K562 (cell line): ENCODE measurements around the gene ASS1. TPM values are rescaled to one million over a fixed set of nuclear protein-coding genes. Genes with fewer than 3 reads are reported as not detected.

Experiments used
- BHLHE40 ChIP-seq: IDR thresholded peaks from 2 replicates; pipeline ENCODE4 v1.6.1; 2011; ENCODE audit warnings: low read length, improper control_type of control experiment
- CBX2 ChIP-seq: fragments of 200-600 bp; sonication (generic); IDR thresholded peaks from one replicate; pipeline ENCODE4 v1.6.1; 2012; ENCODE audit warnings: mild to moderate bottlenecking, low read length, inconsistent platforms; ENCODE audit not compliant: insufficient read depth, poor library complexity, severe bottlenecking
- CEBPB ChIP-seq: fragments of 450-650 bp; IDR thresholded peaks from 2 replicates; pipeline ENCODE4 v1.6.1; 2016; ENCODE audit warnings: missing genetic modification characterization, missing compliant biosample characterization
- DIDO1 ChIP-seq: fragments of 450-650 bp; IDR thresholded peaks from 2 replicates; pipeline ENCODE4 v1.6.1; 2016; ENCODE audit warnings: low read depth, missing biosample characterization, missing genetic modification characterization
- E2F6 ChIP-seq, 2 experiments: IDR thresholded peaks; 2 replicates each; pipeline ENCODE4 v1.6.1; 2011; ENCODE audit warnings: borderline replicate concordance in 1 of 2, control low read depth in 1 of 2, low read depth in 1 of 2, low read length in 1 of 2, mild to moderate bottlenecking in 1 of 2, mixed read lengths in 1 of 2, moderate library complexity in 1 of 2; ENCODE audit not compliant: insufficient read depth in 1 of 2, insufficient read length in 1 of 2, poor library complexity in 1 of 2, severe bottlenecking in 1 of 2; ENCODE audit errors: extremely low read depth in 1 of 2
- HNRNPL ChIP-seq: fragments of 200-400 bp; formaldehyde crosslinking; IDR thresholded peaks from 2 replicates; pipeline ENCODE4 v1.6.1; 2017; ENCODE audit warnings: low read depth, mild to moderate bottlenecking, low read length
- KAT7 ChIP-seq: sonication (generic); formaldehyde crosslinking; IDR thresholded peaks from 2 replicates; pipeline ENCODE4 v1.8.0; 2022; ENCODE audit warnings: missing genetic modification reagents, mild to moderate bottlenecking, borderline replicate concordance
- MED1 ChIP-seq: sonication (generic); formaldehyde crosslinking; IDR thresholded peaks from 2 replicates; pipeline ENCODE4 v1.8.1; 2023; ENCODE audit warnings: missing genetic modification reagents, borderline replicate concordance
- MYC ChIP-seq, 2 experiments: fragments of 250-450 bp in 1 of 2; sonication (Bioruptor Pico) in 1 of 2; IDR thresholded peaks; 2 replicates each; pipeline versions ENCODE4 v1.5.1 to v1.6.1; 2012 to 2021; ENCODE audit warnings: low read depth in 2 of 2, borderline replicate concordance in 1 of 2, improper control_type of control experiment in 1 of 2, low read length in 1 of 2, mild to moderate bottlenecking in 1 of 2, moderate library complexity in 1 of 2
- NFIC ChIP-seq: fragments of 450-650 bp; IDR thresholded peaks from 2 replicates; pipeline ENCODE4 v1.6.1; 2017; ENCODE audit warnings: mild to moderate bottlenecking, inconsistent platforms
- NR2C1 ChIP-seq, 2 experiments: fragments of 450-650 bp; IDR thresholded peaks; 2 replicates each; pipeline ENCODE4 v1.6.1; 2017; ENCODE audit warnings: mild to moderate bottlenecking in 2 of 2, antibody characterized with exemption in 1 of 2, inconsistent platforms in 1 of 2, missing compliant biosample characterization in 1 of 2, missing genetic modification characterization in 1 of 2
- PHTF2 ChIP-seq: fragments of 250-450 bp; sonication (Bioruptor Pico); IDR thresholded peaks from 2 replicates; pipeline ENCODE4 v1.5.0; 2021; ENCODE audit warnings: mild to moderate bottlenecking
- PRPF4 ChIP-seq: fragments of 200-400 bp; formaldehyde crosslinking; IDR thresholded peaks from one replicate; pipeline ENCODE4 v1.6.1; 2017; ENCODE audit warnings: low read length, low read depth, mild to moderate bottlenecking; ENCODE audit not compliant: insufficient read depth, poor library complexity, severe bottlenecking
- PTBP1 ChIP-seq: fragments of 200-400 bp; formaldehyde crosslinking; IDR thresholded peaks from 2 replicates; pipeline ENCODE4 v1.6.1; 2017; ENCODE audit warnings: low read depth, low read length
- RBM22 ChIP-seq: fragments of 200-400 bp; formaldehyde crosslinking; IDR thresholded peaks from 2 replicates; pipeline ENCODE4 v1.6.1; 2018; ENCODE audit warnings: low read length, low read depth; ENCODE audit not compliant: poor library complexity, severe bottlenecking
- SMAD4 ChIP-seq: fragments of 250-450 bp; sonication (Bioruptor Pico); conservative IDR thresholded peaks from 2 replicates; pipeline ENCODE4 v1.8.0; 2021; ENCODE audit warnings: inconsistent platforms, mild to moderate bottlenecking, moderate library complexity
- SREBF2 ChIP-seq: sonication (generic); formaldehyde crosslinking; IDR thresholded peaks from 2 replicates; pipeline ENCODE4 v1.4.0; 2020; ENCODE audit warnings: mild to moderate bottlenecking, missing genetic modification reagents
- SRSF9 ChIP-seq: fragments of 200-400 bp; formaldehyde crosslinking; IDR thresholded peaks from 2 replicates; pipeline ENCODE4 v1.6.1; 2017; ENCODE audit warnings: low read depth, low read length, borderline replicate concordance
- STAT5A ChIP-seq: IDR thresholded peaks from 2 replicates; pipeline ENCODE4 v1.6.1; 2012; ENCODE audit warnings: low read length, inconsistent platforms, borderline replicate concordance
- TCFL5 ChIP-seq: fragments of 250-450 bp; sonication (Bioruptor Pico); conservative IDR thresholded peaks from 2 replicates; pipeline ENCODE4 v1.6.1; 2021; ENCODE audit warnings: mild to moderate bottlenecking, moderate library complexity, matching md5 sums
- TFAM ChIP-seq: fragments of 250-450 bp; sonication (Bioruptor Pico); conservative IDR thresholded peaks from 2 replicates; pipeline ENCODE4 v1.5.0; 2021; ENCODE audit warnings: mild to moderate bottlenecking, moderate library complexity
- THAP7 ChIP-seq: fragments of 250-450 bp; sonication (Bioruptor Pico); IDR thresholded peaks from 2 replicates; pipeline ENCODE4 v1.5.0; 2021
- ZNF121 ChIP-seq: sonication (generic); formaldehyde crosslinking; conservative IDR thresholded peaks from 2 replicates; pipeline ENCODE4 v1.8.0; 2022; ENCODE audit warnings: missing genetic modification reagents
- ZNF444 ChIP-seq: fragments of 250-450 bp; sonication (Bioruptor Pico); IDR thresholded peaks from 2 replicates; pipeline ENCODE4 v1.4.0; 2020; ENCODE audit warnings: mild to moderate bottlenecking, moderate library complexity
- ZNF766 ChIP-seq: fragments of 200-800 bp; sonication (Bioruptor generic); conservative IDR thresholded peaks from 2 replicates; pipeline ENCODE4 v1.6.1; 2016; ENCODE audit warnings: missing genetic modification characterization, missing compliant biosample characterization
- ZNF77 ChIP-seq: fragments of 250-450 bp; sonication (Bioruptor Pico); IDR thresholded peaks from 2 replicates; pipeline ENCODE4 v1.5.0; 2020
- polyA plus RNA-seq, 8 experiments: library from polyadenylated mRNA; depleted of rRNA in 4 of 8; stranded (reverse) in 5 of 8; unstranded in 3 of 8; fragments of >200 nt; fragmentation: Nextera tagmentation in 2 of 8; fragmentation: Illumina TruSeq in 1 of 8; extraction: Ambion mirVana in 2 of 8; extraction: Trizol in 1 of 8; gene quantifications; 2 replicates each; pipeline versions ENCODE4 v1.2.1 to v1.2.3, GENCODE V29; 2011 to 2014; ENCODE audit warnings: inconsistent platforms in 1 of 8, missing spikeins in 1 of 8
- total RNA-seq, 7 experiments: library from RNA; depleted of rRNA in 6 of 7; stranded (reverse); fragments of >200 nt in 6 of 7; fragmentation: Illumina TruSeq in 2 of 7; extraction: Trizol in 2 of 7; gene quantifications; 2 replicates each; pipeline versions ENCODE4 v1.2.1 to v1.2.3, GENCODE V29; 2011 to 2021; ENCODE audit warnings: low replicate concordance in 1 of 7

The ASS1 gene
- total and polyA plus RNA-seq, 9 of the 15 experiments (the other 6 are each of a cell fraction or from before 2014, with no cell fraction given): 1.5 to 5.7 (median 3.7) TPM

- TF ChIP-seq NR2C1 (IDR thresholded peaks at IDR 0.05): no peak
- no peak for TF ChIP-seq NR2C1 (tag; IDR thresholded peaks at IDR 0.05)
- TF ChIP-seq CBX2: no peak
- no peak for TF ChIP-seq THAP7 (CRISPR knock-in tag)
- no peak for TF ChIP-seq ZNF121 (CRISPR knock-in tag)
- TF ChIP-seq BHLHE40: peak; percentile 37; the same call in 1 of the 2 replicates
- TF ChIP-seq PHTF2 (CRISPR knock-in tag): no peak
- no peak for TF ChIP-seq CEBPB (tag)
- TF ChIP-seq TCFL5 (CRISPR knock-in tag): no peak
- no peak for TF ChIP-seq E2F6 (IDR thresholded peaks at IDR 0.05; ENCODE audit: borderline replicate concordance in 1 of 2, extremely low read depth in 1 of 2, insufficient read depth in 1 of 2, insufficient read length in 1 of 2, low read depth in 1 of 2, low read length in 1 of 2, poor library complexity in 1 of 2, severe bottlenecking in 1 of 2)
- no peak for TF ChIP-seq PTBP1
- TF ChIP-seq NFIC: peak; percentile 90
- peak; percentile 84 for TF ChIP-seq SMAD4 (CRISPR knock-in tag)
- no peak for TF ChIP-seq RBM22
- no peak for TF ChIP-seq DIDO1 (tag)
- TF ChIP-seq TFAM (CRISPR knock-in tag): no peak
- TF ChIP-seq SRSF9: no peak
- no peak for TF ChIP-seq HNRNPL
- no peak for TF ChIP-seq ZNF77 (CRISPR knock-in tag)
- no peak for TF ChIP-seq MYC (IDR thresholded peaks at IDR 0.05; ENCODE audit: low read depth, low read length)
- TF ChIP-seq MYC (CRISPR knock-in tag; IDR thresholded peaks at IDR 0.05; ENCODE audit: borderline replicate concordance, low read depth): 0 out of 2 replicates have a peak, but pooled peaks have one; percentile 54
- no peak for TF ChIP-seq STAT5A
- no peak for TF ChIP-seq SREBF2 (CRISPR knock-in tag)
- TF ChIP-seq PRPF4: no peak
- TF ChIP-seq KAT7: no peak
- no peak for TF ChIP-seq ZNF444 (CRISPR knock-in tag)
- no peak for TF ChIP-seq MED1 (CRISPR knock-in tag)
- no peak for TF ChIP-seq ZNF766
These were observed 8.7 kb downstream of the ASS1 start (continued) for GRCh38 chr9:130453487-130453886.
